ENCODE measurements around the gene RNF223. TPM values are rescaled to one million over a fixed set of nuclear protein-coding genes. Genes with fewer than 3 reads are reported as not detected.

RNF223 gene
- polyA plus RNA-seq, 2 of the 4 experiments (the other 2 are of a cell fraction): 0.08 TPM; not detected in 1

GRCh38 chr1:1040004-1040991 is 33.8 kb downstream of the RNF223 start:
- ATAC-seq: peak; percentile 58 to 79

GRCh38 chr1:1039145-1039910 is 34.8 kb downstream of the RNF223 start:
- CTCF ChIA-PET: interaction anchor here (1.4 to 4.7 kb wide), 8 partner anchors 14 to 56 kb away, joined by 4 to 32 read pairs (median 6); partner anchors contain the start of gene ISG15
- TF ChIP-seq TP53 (CRISPR knock-in tag; IDR thresholded peaks at IDR 0.05): no peak
- H3K9me3 ChIP-seq: no peaks in the 10 kb centered on the region
- no peak overlapping the region for H3K27ac ChIP-seq
- 82% methylated on average over 14 of the region's 17 CpGs for WGBS (ENCODE audit: missing lambda C conversion rate)
- POLR2A ChIA-PET: no interaction called here
- H3K4me3 ChIP-seq: no peak overlapping the region
- H3K4me2 ChIP-seq: no peak overlapping the region; the same call in 2 of the 3 replicates
- peaks cover 9% of the 10 kb centered on the region for H3K4me1 ChIP-seq
- DNase-seq (ENCODE audit: low read depth in 1 of 2, low spot score in 1 of 2) (no peak), FAIRE-seq (no peak), ATAC-seq (no peak)

More at GRCh38 chr1:1040004-1040991, 33.8 kb downstream of the RNF223 start:
- no peak overlapping the region for H3K4me3 ChIP-seq
- ChIA-PET CTCF (interaction anchor here (0.6 to 4.7 kb wide), 10 partner anchors 15 to 98 kb away, joined by 3 to 32 read pairs (median 6); partner anchors contain the start of gene ISG15), POLR2A (no interaction called here)
- H3K9me3 ChIP-seq: no peaks in the 10 kb centered on the region
- peak overlapping the region in 1 of 2 experiments; percentile 74; a peak in 4 of 6 replicates for H3K27ac ChIP-seq
- TF ChIP-seq CHD2 (IDR thresholded peaks at IDR 0.05; ENCODE audit: low read length, partially characterized antibody) (no peak), HDAC2 (IDR thresholded peaks at IDR 0.05) (no peak), EHF (CRISPR knock-in tag; IDR thresholded peaks at IDR 0.05) (no peak), FOSL2 (IDR thresholded peaks at IDR 0.05) (no peak), FOSL2 (CRISPR knock-in tag; IDR thresholded peaks at IDR 0.05) (no peak), HOXB13 (CRISPR knock-in tag; IDR thresholded peaks at IDR 0.05; ENCODE audit: low read depth) (no peak), ZFP36 (IDR thresholded peaks at IDR 0.05; ENCODE audit: borderline replicate concordance, partially characterized antibody) (no peak), KDM1A (IDR thresholded peaks at IDR 0.05; ENCODE audit: low read depth) (no peak), POLR2AphosphoS2 (conservative IDR thresholded peaks at IDR 0.05; ENCODE audit: low read length) (no peak), FOXS1 (CRISPR knock-in tag; IDR thresholded peaks at IDR 0.05) (no peak), CBX2 (IDR thresholded peaks at IDR 0.05; ENCODE audit: borderline replicate concordance, low read depth) (no peak), PBX3 (IDR thresholded peaks at IDR 0.05) (no peak), USF2 (IDR thresholded peaks at IDR 0.05) (no peak), BCL3 (IDR thresholded peaks at IDR 0.05) (no peak)
- TF ChIP-seq, protein P1, sequence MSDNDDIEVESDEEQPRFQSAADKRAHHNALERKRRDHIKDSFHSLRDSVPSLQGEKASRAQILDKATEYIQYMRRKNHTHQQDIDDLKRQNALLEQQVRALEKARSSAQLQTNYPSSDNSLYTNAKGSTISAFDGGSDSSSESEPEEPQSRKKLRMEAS (IDR thresholded peaks at IDR 0.05): no peak
- TF ChIP-seq, protein P2, sequence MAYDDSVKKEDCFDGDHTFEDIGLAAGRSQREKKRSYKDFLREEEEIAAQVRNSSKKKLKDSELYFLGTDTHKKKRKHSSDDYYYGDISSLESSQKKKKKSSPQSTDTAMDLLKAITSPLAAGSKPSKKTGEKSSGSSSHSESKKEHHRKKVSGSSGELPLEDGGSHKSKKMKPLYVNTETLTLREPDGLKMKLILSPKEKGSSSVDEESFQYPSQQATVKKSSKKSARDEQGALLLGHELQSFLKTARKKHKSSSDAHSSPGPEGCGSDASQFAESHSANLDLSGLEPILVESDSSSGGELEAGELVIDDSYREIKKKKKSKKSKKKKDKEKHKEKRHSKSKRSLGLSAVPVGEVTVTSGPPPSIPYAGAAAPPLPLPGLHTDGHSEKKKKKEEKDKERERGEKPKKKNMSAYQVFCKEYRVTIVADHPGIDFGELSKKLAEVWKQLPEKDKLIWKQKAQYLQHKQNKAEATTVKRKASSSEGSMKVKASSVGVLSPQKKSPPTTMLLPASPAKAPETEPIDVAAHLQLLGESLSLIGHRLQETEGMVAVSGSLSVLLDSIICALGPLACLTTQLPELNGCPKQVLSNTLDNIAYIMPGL (CRISPR knock-in tag; IDR thresholded peaks at IDR 0.05; ENCODE audit: borderline replicate concordance): no peak
- peaks cover 9% of the 10 kb centered on the region for H3K4me1 ChIP-seq
- H3K4me2 ChIP-seq: peak overlapping the region; percentile 51
- WGBS (ENCODE audit: missing lambda C conversion rate): 83% methylated on average over 39 of the region's 99 CpGs
- FAIRE-seq: no peak
- peak in 1 of 2 experiments; percentile 74 for DNase-seq (ENCODE audit: low read depth in 1 of 2, low spot score in 1 of 2)
